Measurements from ENCODE around the gene ME3. TPM values are rescaled to one million over a fixed set of nuclear protein-coding genes. Genes with fewer than 3 reads are reported as not detected.

ME3 gene
- total and polyA plus RNA-seq, 2 donors (not counting 1 experiment from before 2014, with no cell fraction given), result 1.3 TPM; not detected in 1

GRCh38 chr11:86596861-86597586 is 75.4 kb downstream of the ME3 start:
- no peak overlapping the region for H3K4me3 Mint-ChIP-seq
- peaks cover 5 to 7% of the 10 kb centered on the region in 2 donors for H3K4me1 ChIP-seq (ENCODE audit: control insufficient read depth in 2 of 2, insufficient read depth in 2 of 2, low read length in 2 of 2)
- H3K27me3 Mint-ChIP-seq, result no peaks in the 10 kb centered on the region
- no peak for DNase-seq
- H3K9me3 ChIP-seq (ENCODE audit: control extremely low read depth in 1 of 3, control insufficient read depth in 2 of 3, insufficient read depth in 1 of 3, low read length in 2 of 3), result peaks cover 0 to 7% (median 0%) of the 10 kb centered on the region in 3 donors
- POLR2A ChIA-PET, result no interaction called here
- H3K4me2 ChIP-seq (replicated peaks; ENCODE audit: low read depth, low read length, poor library complexity, severe bottlenecking), result no peak overlapping the region
- CTCF ChIA-PET, result no interaction called here
- no peaks in the 10 kb centered on the region for H3K79me2 ChIP-seq (ENCODE audit: control insufficient read depth, insufficient read depth, low read length)
- intact Hi-C loops (cut with micrococcal nuclease), result no loop called here
- H3K27ac Mint-ChIP-seq, result no peak overlapping the region
- TF ChIP-seq CTCF (IDR thresholded peaks at IDR 0.05) (no peak), EZH2 (IDR thresholded peaks at IDR 0.05; ENCODE audit: borderline replicate concordance, insufficient read depth, low read depth, low read length, poor library complexity, severe bottlenecking) (no peak)
- peaks cover 12% of the 10 kb centered on the region for H3K4me1 Mint-ChIP-seq
- H3K9me3 Mint-ChIP-seq (ENCODE audit: insufficient read depth), result no peaks in the 10 kb centered on the region
- no peak overlapping the region for H3K4me3 ChIP-seq (ENCODE audit: control extremely low read depth in 1 of 5, extremely low read depth in 1 of 5, insufficient read depth in 1 of 5, low read depth in 2 of 5, low read length in 4 of 5)
- no peak overlapping the region for H3K9ac ChIP-seq (ENCODE audit: low read length)
- ATAC-seq (ENCODE audit: low read depth), result no peak
- WGBS (ENCODE audit: insufficient coverage), result 100% methylated on average over 4 of the region's 5 CpGs
- H3K27ac ChIP-seq (ENCODE audit: low read length in 2 of 2), result no peak overlapping the region
- H3K36me3 ChIP-seq (replicated peaks in 1 of 2; ENCODE audit: control extremely low read depth in 1 of 2, control insufficient read depth in 1 of 2, extremely low read depth in 1 of 2, insufficient read depth in 2 of 2, low read length in 1 of 2), result no peaks in the 10 kb centered on the region
- no peak overlapping the region for H2AFZ ChIP-seq (ENCODE audit: insufficient read depth, low read depth, low read length, poor library complexity, severe bottlenecking)
- no peaks in the 10 kb centered on the region for H4K20me1 ChIP-seq (ENCODE audit: control insufficient read depth, insufficient read depth, low read length, poor library complexity, severe bottlenecking)
- no peaks in the 10 kb centered on the region for H3K27me3 ChIP-seq (replicated peaks in 1 of 4; ENCODE audit: control extremely low read depth in 1 of 4, control insufficient read depth in 3 of 4, insufficient read depth in 4 of 4, low read length in 3 of 4)

- H3K4me2 ChIP-seq (replicated peaks; ENCODE audit: low read depth, low read length, poor library complexity, severe bottlenecking), result no peak overlapping the region
- intact Hi-C loops (cut with micrococcal nuclease), result no loop called here
- H3K9ac ChIP-seq (ENCODE audit: low read length), result no peak overlapping the region
Observed at GRCh38 chr11:86595955-86596354, 76.5 kb downstream of the ME3 start.

More at GRCh38 chr11:86595955-86596354, 76.5 kb downstream of the ME3 start:
- H3K27me3 Mint-ChIP-seq, result no peaks in the 10 kb centered on the region
- no CpG with 5 or more reads among the region's 2 CpGs for WGBS (ENCODE audit: insufficient coverage)
- Histone ChIP-seq H3K4me3 (ENCODE audit: control extremely low read depth in 1 of 5, extremely low read depth in 1 of 5, insufficient read depth in 1 of 5, low read depth in 2 of 5, low read length in 4 of 5) (no peak overlapping the region), H4K20me1 (ENCODE audit: control insufficient read depth, insufficient read depth, low read length, poor library complexity, severe bottlenecking) (no peaks in the 10 kb centered on the region), H3K36me3 (replicated peaks in 1 of 2; ENCODE audit: control extremely low read depth in 1 of 2, control insufficient read depth in 1 of 2, extremely low read depth in 1 of 2, insufficient read depth in 2 of 2, low read length in 1 of 2) (no peaks in the 10 kb centered on the region), H3K9me3 (ENCODE audit: control extremely low read depth in 1 of 3, control insufficient read depth in 2 of 3, insufficient read depth in 1 of 3, low read length in 2 of 3) (peaks cover 0 to 7% (median 0%) of the 10 kb centered on the region in 3 donors), H3K27me3 (replicated peaks in 1 of 4; ENCODE audit: control extremely low read depth in 1 of 4, control insufficient read depth in 3 of 4, insufficient read depth in 4 of 4, low read length in 3 of 4) (no peaks in the 10 kb centered on the region), H3K79me2 (ENCODE audit: control insufficient read depth, insufficient read depth, low read length) (no peaks in the 10 kb centered on the region), H2AFZ (ENCODE audit: insufficient read depth, low read depth, low read length, poor library complexity, severe bottlenecking) (no peak overlapping the region), H3K4me1 (ENCODE audit: control insufficient read depth in 2 of 2, insufficient read depth in 2 of 2, low read length in 2 of 2) (peaks cover 5 to 7% of the 10 kb centered on the region in 2 donors), H3K27ac (ENCODE audit: low read length in 2 of 2) (no peak overlapping the region)
- peaks cover 12% of the 10 kb centered on the region for H3K4me1 Mint-ChIP-seq
- CTCF ChIA-PET, result no interaction called here
- DNase-seq (no peak), ATAC-seq (ENCODE audit: low read depth) (no peak)
- TF ChIP-seq EZH2 (IDR thresholded peaks at IDR 0.05; ENCODE audit: borderline replicate concordance, insufficient read depth, low read depth, low read length, poor library complexity, severe bottlenecking) (no peak), CTCF (IDR thresholded peaks at IDR 0.05) (no peak)
- no peak overlapping the region for H3K27ac Mint-ChIP-seq
- no peaks in the 10 kb centered on the region for H3K9me3 Mint-ChIP-seq (ENCODE audit: insufficient read depth)
- POLR2A ChIA-PET, result no interaction called here
- no peak overlapping the region for H3K4me3 Mint-ChIP-seq
